Neural cell (in vitro differentiated cells): ENCODE data around the gene CFAP45. TPM values are rescaled to one million over a fixed set of nuclear protein-coding genes. Genes with fewer than 3 reads are reported as not detected.

Experiments used
- H2AFZ ChIP-seq: fragments of 200-600, 300-800 bp; sonication (generic), shearing (Covaris generic); 2 replicates; pipeline ENCODE4 v1.6.0; 2014; ENCODE audit warnings: low read depth, mild to moderate bottlenecking, antibody characterized with exemption, low read length, moderate library complexity
- H3F3A ChIP-seq: fragments of 200-600 bp; shearing (Covaris generic); 2 replicates; pipeline ENCODE4 v1.6.1; 2016; ENCODE audit warnings: mild to moderate bottlenecking, moderate library complexity, mixed read lengths, antibody characterized with exemption, low read length; ENCODE audit not compliant: insufficient read depth, poor library complexity, severe bottlenecking
- H3K27ac ChIP-seq: fragments of 200-600, 300-800 bp; sonication (generic), shearing (Covaris generic); 2 replicates; pipeline ENCODE4 v1.5.1; 2014; ENCODE audit warnings: mild to moderate bottlenecking, low read length, moderate library complexity
- H3K27me3 ChIP-seq: fragments of 300-800, 200-600 bp; sonication (generic), shearing (Covaris generic); 2 replicates; pipeline ENCODE4 v1.6.0; 2014; ENCODE audit warnings: mild to moderate bottlenecking, low read depth, low read length, moderate library complexity; ENCODE audit not compliant: insufficient read depth
- H3K36me3 ChIP-seq: fragments of 300-800, 200-600 bp; sonication (generic), shearing (Covaris generic); 2 replicates; pipeline ENCODE4 v1.5.1; 2014; ENCODE audit warnings: mild to moderate bottlenecking, antibody characterized with exemption, low read length, moderate library complexity; ENCODE audit not compliant: insufficient read depth
- H3K4me2 ChIP-seq: fragments of 300-800, 200-600 bp; sonication (generic), shearing (Covaris generic); 2 replicates; pipeline ENCODE4 v1.6.0; 2014; ENCODE audit warnings: mild to moderate bottlenecking, low read length
- H3K4me3 ChIP-seq: fragments of 300-800, 200-600 bp; sonication (generic), shearing (Covaris generic); 2 replicates; pipeline ENCODE4 v1.5.1; 2014; ENCODE audit warnings: mild to moderate bottlenecking, low read length, moderate library complexity
- H3K79me2 ChIP-seq: fragments of 200-600 bp; shearing (Covaris generic); replicated peaks from 2 replicates; pipeline ENCODE4 v1.6.0; 2014; ENCODE audit warnings: mild to moderate bottlenecking, low read length, moderate library complexity; ENCODE audit not compliant: insufficient read depth
- H3K9ac ChIP-seq: fragments of 300-800, 200-600 bp; sonication (generic), shearing (Covaris generic); 2 replicates; pipeline ENCODE4 v1.6.1; 2016; ENCODE audit warnings: mild to moderate bottlenecking, low read length, mixed read lengths
- H3K9me2 ChIP-seq: fragments of 200-600 bp; shearing (Covaris generic); 2 replicates; pipeline ENCODE4 v1.6.1; 2016; ENCODE audit warnings: mild to moderate bottlenecking, low read length, mixed read lengths; ENCODE audit not compliant: insufficient read depth
- H3K9me3 ChIP-seq: fragments of 200-600, 300-800 bp; sonication (generic), shearing (Covaris generic); 2 replicates; pipeline ENCODE4 v1.6.1; 2016; ENCODE audit warnings: mild to moderate bottlenecking, mixed run types, low read length, moderate library complexity, mixed read lengths
- H4K20me1 ChIP-seq: fragments of 200-600 bp; shearing (Covaris generic); 2 replicates; pipeline ENCODE4 v1.6.1; 2016; ENCODE audit warnings: mild to moderate bottlenecking, mixed run types; ENCODE audit not compliant: insufficient read depth
- CTCF ChIP-seq: fragments of 450-650 bp; IDR thresholded peaks from 2 replicates; pipeline ENCODE4 v1.5.1; 2014; ENCODE audit warnings: antibody characterized with exemption, mild to moderate bottlenecking, moderate library complexity; ENCODE audit not compliant: poor library complexity, severe bottlenecking
- EP300 ChIP-seq: fragments of 450-650 bp; conservative IDR thresholded peaks from 2 replicates; pipeline ENCODE4 v1.6.1; 2014; ENCODE audit warnings: antibody characterized with exemption, mild to moderate bottlenecking, moderate library complexity; ENCODE audit not compliant: poor library complexity, severe bottlenecking
- EZH2 ChIP-seq: fragments of 200-600, 300-800 bp; shearing (Covaris generic), sonication (generic); IDR thresholded peaks from 2 replicates; pipeline ENCODE4 v1.6.1; 2014; ENCODE audit warnings: antibody characterized with exemption, low read length, borderline replicate concordance, mild to moderate bottlenecking; ENCODE audit not compliant: insufficient read depth, poor library complexity, severe bottlenecking
- MXI1 ChIP-seq: fragments of 450-650 bp; conservative IDR thresholded peaks from 2 replicates; pipeline ENCODE4 v1.6.1; 2014; ENCODE audit warnings: antibody characterized with exemption, mild to moderate bottlenecking; ENCODE audit not compliant: poor library complexity, severe bottlenecking
- POLR2AphosphoS5 ChIP-seq: IDR thresholded peaks from 2 replicates; pipeline ENCODE4 v1.6.1; 2012
- RAD21 ChIP-seq: fragments of 450-650 bp; conservative IDR thresholded peaks from 2 replicates; pipeline ENCODE4 v1.6.1; 2014; ENCODE audit warnings: antibody characterized with exemption, mild to moderate bottlenecking, moderate library complexity
- SMC3 ChIP-seq: fragments of 450-650 bp; conservative IDR thresholded peaks from 2 replicates; pipeline ENCODE4 v1.6.1; 2014; ENCODE audit warnings: antibody characterized with exemption, mild to moderate bottlenecking, moderate library complexity; ENCODE audit not compliant: poor library complexity
- TAF1 ChIP-seq: IDR thresholded peaks from 2 replicates; pipeline ENCODE4 v1.6.1; 2012; ENCODE audit warnings: low read depth
- polyA plus RNA-seq: library from polyadenylated mRNA; depleted of rRNA; stranded (reverse); fragments of >200 nt; gene quantifications from 2 replicates; pipeline ENCODE4 v1.2.3, GENCODE V29; 2014
- TF ChIP-seq, protein P1 (sequence below): IDR thresholded peaks from 2 replicates; pipeline ENCODE4 v1.6.1; 2012; ENCODE audit warnings: borderline replicate concordance

CFAP45 gene
- polyA plus RNA-seq, 1 donor from 2014 or later = 0.12 TPM

DNA sequence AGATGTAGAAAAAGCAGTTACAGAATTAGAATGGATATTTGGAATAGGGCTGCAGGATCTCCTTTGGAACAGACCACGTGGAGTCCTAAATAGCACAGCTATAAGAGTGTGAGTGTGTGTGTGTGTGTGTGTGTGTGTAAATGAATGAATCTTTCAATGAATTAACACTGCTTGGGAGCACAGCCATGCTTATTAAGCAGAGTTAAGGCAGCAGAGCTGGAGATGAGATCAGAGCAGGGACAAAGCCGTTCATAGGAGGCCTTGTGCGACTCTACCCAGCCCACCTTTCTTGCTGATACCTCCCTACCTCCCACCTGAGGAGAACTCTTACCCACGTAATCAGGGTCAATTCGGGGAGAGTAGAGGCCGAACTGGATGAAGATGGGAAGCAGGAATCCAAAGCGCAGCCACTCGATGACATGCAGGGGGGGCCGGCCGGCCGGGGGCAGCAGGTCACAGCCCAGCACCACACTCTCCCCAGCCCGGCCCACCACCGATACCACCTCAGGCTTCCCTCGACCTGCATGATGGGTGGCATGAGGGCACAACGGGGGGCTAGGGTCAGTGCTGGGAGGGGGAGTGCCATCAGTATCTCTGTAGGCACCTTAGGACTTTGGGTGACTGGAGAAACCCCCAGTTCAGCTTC is 42.8 kb upstream of the CFAP45 start:
- H4K20me1 ChIP-seq = no peaks in the 10 kb centered on the region
- H3K4me3 ChIP-seq = no peak overlapping the region
- H3F3A ChIP-seq = no peaks in the 10 kb centered on the region
- no peak overlapping the region for H3K27ac ChIP-seq
- H3K4me2 ChIP-seq = no peak overlapping the region
- no peaks in the 10 kb centered on the region for H3K27me3 ChIP-seq
- H3K9me3 ChIP-seq = no peaks in the 10 kb centered on the region
- H3K9ac ChIP-seq = no peak overlapping the region
- peaks cover 19% of the 10 kb centered on the region for H3K79me2 ChIP-seq
- H3K9me2 ChIP-seq = no peaks in the 10 kb centered on the region
- TF ChIP-seq EZH2 (no peak), CTCF (no peak), MXI1 (no peak), EP300 (no peak)
- no peaks in the 10 kb centered on the region for H3K36me3 ChIP-seq
- no peak overlapping the region for H2AFZ ChIP-seq

DNA sequence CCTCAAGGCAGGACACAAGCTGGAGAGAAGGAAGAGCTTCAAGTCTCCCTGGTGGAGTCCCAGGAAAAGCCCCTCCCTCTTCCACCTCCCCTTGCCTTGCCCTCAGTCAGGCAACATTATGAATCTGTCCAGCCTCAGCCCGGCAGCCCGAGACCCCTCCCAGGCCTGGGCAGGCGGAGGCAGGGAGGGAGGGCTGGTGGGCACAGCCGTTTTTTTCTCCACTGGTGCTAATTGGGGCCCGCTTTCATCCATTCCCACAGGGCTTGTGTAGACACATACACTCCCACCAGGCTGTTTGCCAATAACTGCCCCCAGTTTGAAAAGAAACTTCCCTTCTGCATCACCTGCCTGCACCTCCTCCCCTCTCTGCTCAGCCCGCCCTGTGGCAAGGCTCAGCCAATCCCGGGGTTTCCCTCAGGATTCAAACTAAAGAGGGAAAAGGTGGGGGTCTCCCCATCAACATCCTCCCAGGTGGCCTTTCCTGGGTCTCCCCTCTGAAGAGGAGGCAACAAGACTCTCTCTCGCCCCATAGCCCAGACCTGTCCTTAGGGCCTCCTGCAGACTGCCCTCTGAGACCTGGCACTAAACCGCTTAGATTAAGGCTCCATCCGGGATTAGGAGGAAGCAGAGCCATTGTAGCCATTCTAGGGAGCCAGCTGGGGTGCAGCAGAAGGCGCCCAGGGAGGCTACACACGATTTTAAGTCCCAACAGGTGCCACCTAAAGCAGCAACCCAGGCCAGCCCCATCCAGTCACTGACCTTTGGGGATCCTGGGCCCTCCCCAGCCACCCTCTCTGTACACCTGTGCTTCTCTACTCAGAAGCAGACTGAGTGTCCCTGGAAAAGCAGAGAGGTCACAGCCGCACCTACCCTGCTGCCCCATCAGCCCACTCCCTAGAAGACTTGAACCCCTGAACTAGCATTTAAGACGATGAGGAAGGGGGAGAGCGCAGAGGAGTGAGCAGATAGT is 41.9 kb upstream of the CFAP45 start:
- peak overlapping the region; percentile 58 for H3K9ac ChIP-seq
- H3K79me2 ChIP-seq = peaks cover 19% of the 10 kb centered on the region
- H3K4me3 ChIP-seq = peak overlapping the region; percentile 58
- peak overlapping the region; percentile 58 for H3K4me2 ChIP-seq
- no peaks in the 10 kb centered on the region for H3K36me3 ChIP-seq
- H2AFZ ChIP-seq = no peak overlapping the region
- no peaks in the 10 kb centered on the region for H3K9me3 ChIP-seq
- peak overlapping the region; percentile 73 for H3K27ac ChIP-seq
- H4K20me1 ChIP-seq = no peaks in the 10 kb centered on the region
- H3F3A ChIP-seq = no peaks in the 10 kb centered on the region
- H3K27me3 ChIP-seq = no peaks in the 10 kb centered on the region
- H3K9me2 ChIP-seq = no peaks in the 10 kb centered on the region
- TF ChIP-seq, protein P1, sequence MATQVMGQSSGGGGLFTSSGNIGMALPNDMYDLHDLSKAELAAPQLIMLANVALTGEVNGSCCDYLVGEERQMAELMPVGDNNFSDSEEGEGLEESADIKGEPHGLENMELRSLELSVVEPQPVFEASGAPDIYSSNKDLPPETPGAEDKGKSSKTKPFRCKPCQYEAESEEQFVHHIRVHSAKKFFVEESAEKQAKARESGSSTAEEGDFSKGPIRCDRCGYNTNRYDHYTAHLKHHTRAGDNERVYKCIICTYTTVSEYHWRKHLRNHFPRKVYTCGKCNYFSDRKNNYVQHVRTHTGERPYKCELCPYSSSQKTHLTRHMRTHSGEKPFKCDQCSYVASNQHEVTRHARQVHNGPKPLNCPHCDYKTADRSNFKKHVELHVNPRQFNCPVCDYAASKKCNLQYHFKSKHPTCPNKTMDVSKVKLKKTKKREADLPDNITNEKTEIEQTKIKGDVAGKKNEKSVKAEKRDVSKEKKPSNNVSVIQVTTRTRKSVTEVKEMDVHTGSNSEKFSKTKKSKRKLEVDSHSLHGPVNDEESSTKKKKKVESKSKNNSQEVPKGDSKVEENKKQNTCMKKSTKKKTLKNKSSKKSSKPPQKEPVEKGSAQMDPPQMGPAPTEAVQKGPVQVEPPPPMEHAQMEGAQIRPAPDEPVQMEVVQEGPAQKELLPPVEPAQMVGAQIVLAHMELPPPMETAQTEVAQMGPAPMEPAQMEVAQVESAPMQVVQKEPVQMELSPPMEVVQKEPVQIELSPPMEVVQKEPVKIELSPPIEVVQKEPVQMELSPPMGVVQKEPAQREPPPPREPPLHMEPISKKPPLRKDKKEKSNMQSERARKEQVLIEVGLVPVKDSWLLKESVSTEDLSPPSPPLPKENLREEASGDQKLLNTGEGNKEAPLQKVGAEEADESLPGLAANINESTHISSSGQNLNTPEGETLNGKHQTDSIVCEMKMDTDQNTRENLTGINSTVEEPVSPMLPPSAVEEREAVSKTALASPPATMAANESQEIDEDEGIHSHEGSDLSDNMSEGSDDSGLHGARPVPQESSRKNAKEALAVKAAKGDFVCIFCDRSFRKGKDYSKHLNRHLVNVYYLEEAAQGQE = no peak
- TF ChIP-seq SMC3 = no peak
- TF ChIP-seq POLR2AphosphoS5 = no peak
- TF ChIP-seq EZH2 = no peak
- no peak for TF ChIP-seq TAF1
- TF ChIP-seq MXI1 = no peak
- no peak for TF ChIP-seq EP300
- TF ChIP-seq CTCF = no peak
- no peak for TF ChIP-seq RAD21
